22Rv1 (cell line): Measurements from ENCODE around the gene FOCAD.
"Not testable (repeated sequence)": the region's sequence is repeated elsewhere in the genome, so short reads cannot be mapped to it uniquely, and the experiment has no call there.

Experiments used
- ZFX ChIP-seq: fragments of 450-650 bp; IDR thresholded peaks from 2 replicates; pipeline ENCODE4 v1.6.1; 2017; ENCODE audit warnings: antibody characterized with exemption, borderline replicate concordance
- TF ChIP-seq, protein P1 (sequence below): fragments of 450-650 bp; IDR thresholded peaks from 2 replicates; pipeline ENCODE4 v1.5.1; 2017; ENCODE audit warnings: mild to moderate bottlenecking

DNA sequence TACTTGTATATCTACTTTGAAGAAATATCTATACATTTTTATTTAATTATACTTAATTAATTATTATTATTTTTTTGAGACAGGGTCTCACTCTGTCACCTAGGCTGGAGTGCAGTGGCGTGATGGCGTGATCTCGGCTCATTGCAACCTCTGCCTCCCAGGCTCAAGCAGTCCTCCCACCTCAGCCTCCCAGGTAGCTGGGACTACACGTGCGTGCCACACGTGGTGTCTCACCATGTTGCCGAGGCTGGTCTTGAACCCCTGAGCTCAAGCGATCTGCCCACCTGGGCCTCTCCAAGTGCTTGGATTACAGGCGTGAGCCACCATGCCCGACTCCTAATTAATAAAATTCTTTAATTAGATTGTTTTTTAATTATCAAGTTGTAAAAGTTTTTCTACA, 10.5 kb upstream of the FOCAD start:
- TF ChIP-seq, protein P1, sequence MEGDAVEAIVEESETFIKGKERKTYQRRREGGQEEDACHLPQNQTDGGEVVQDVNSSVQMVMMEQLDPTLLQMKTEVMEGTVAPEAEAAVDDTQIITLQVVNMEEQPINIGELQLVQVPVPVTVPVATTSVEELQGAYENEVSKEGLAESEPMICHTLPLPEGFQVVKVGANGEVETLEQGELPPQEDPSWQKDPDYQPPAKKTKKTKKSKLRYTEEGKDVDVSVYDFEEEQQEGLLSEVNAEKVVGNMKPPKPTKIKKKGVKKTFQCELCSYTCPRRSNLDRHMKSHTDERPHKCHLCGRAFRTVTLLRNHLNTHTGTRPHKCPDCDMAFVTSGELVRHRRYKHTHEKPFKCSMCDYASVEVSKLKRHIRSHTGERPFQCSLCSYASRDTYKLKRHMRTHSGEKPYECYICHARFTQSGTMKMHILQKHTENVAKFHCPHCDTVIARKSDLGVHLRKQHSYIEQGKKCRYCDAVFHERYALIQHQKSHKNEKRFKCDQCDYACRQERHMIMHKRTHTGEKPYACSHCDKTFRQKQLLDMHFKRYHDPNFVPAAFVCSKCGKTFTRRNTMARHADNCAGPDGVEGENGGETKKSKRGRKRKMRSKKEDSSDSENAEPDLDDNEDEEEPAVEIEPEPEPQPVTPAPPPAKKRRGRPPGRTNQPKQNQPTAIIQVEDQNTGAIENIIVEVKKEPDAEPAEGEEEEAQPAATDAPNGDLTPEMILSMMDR = not testable (repeated sequence)
- TF ChIP-seq ZFX = not testable (repeated sequence)
